ENCODE measurements around the gene XPR1.

XPR1 gene

GRCh38 chr1:180936110-180937011, 304.5 kb downstream of the XPR1 start:
- DNase-seq = no peak

- DNase-seq = no peak
Measured at GRCh38 chr1:180937012-180937372, 305.2 kb downstream of the XPR1 start.

GRCh38 chr1:180937624-180938225, 305.9 kb downstream of the XPR1 start:
- DNase-seq = no peak

- no peak for DNase-seq
Measured at GRCh38 chr1:180939073-180939710, 307.4 kb downstream of the XPR1 start.

- DNase-seq = no peak
Measured at GRCh38 chr1:180939711-180940103, 307.9 kb downstream of the XPR1 start.

Data from activated CD8-positive, alpha-beta memory T cell treated with anti-CD3 and anti-CD28 coated beads for 24 hours (primary cell).